A549 (cell line): ENCODE measurements around the gene ABHD12.

Experiments
- CHD2 ChIP-seq: fragments of 150-350 bp; IDR thresholded peaks from 2 replicates; pipeline ENCODE4 v1.6.1; 2014; ENCODE audit warnings: low read length; ENCODE audit not compliant: partially characterized antibody
- MYC ChIP-seq: IDR thresholded peaks from 2 replicates; pipeline ENCODE4 v1.6.1; 2012; ENCODE audit warnings: mild to moderate bottlenecking, inconsistent platforms, low read length, improper control_type of control experiment, borderline replicate concordance
- POLR2A ChIP-seq: IDR thresholded peaks from 2 replicates; pipeline ENCODE4 v1.6.1; 2012; ENCODE audit warnings: mild to moderate bottlenecking, low read length
- REST ChIP-seq: fragments of 200-600 bp; sonication (generic); IDR thresholded peaks from 2 replicates; pipeline ENCODE4 v1.6.1; 2016; ENCODE audit warnings: antibody characterized with exemption, mild to moderate bottlenecking, moderate library complexity
- TF ChIP-seq, protein P1 (sequence below): fragments of >200 bp; sonication (Bioruptor Twin); formaldehyde crosslinking; IDR thresholded peaks from 3 replicates; pipeline ENCODE4 v1.5.1; 2016
- TF ChIP-seq, protein P2 (sequence below): IDR thresholded peaks from 2 replicates; pipeline ENCODE4 v1.6.1; 2012

- TF ChIP-seq, protein P1, sequence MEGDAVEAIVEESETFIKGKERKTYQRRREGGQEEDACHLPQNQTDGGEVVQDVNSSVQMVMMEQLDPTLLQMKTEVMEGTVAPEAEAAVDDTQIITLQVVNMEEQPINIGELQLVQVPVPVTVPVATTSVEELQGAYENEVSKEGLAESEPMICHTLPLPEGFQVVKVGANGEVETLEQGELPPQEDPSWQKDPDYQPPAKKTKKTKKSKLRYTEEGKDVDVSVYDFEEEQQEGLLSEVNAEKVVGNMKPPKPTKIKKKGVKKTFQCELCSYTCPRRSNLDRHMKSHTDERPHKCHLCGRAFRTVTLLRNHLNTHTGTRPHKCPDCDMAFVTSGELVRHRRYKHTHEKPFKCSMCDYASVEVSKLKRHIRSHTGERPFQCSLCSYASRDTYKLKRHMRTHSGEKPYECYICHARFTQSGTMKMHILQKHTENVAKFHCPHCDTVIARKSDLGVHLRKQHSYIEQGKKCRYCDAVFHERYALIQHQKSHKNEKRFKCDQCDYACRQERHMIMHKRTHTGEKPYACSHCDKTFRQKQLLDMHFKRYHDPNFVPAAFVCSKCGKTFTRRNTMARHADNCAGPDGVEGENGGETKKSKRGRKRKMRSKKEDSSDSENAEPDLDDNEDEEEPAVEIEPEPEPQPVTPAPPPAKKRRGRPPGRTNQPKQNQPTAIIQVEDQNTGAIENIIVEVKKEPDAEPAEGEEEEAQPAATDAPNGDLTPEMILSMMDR, result no peak
- TF ChIP-seq POLR2A (no peak), MYC (no peak), REST (no peak), CHD2 (no peak)
- TF ChIP-seq, protein P2, sequence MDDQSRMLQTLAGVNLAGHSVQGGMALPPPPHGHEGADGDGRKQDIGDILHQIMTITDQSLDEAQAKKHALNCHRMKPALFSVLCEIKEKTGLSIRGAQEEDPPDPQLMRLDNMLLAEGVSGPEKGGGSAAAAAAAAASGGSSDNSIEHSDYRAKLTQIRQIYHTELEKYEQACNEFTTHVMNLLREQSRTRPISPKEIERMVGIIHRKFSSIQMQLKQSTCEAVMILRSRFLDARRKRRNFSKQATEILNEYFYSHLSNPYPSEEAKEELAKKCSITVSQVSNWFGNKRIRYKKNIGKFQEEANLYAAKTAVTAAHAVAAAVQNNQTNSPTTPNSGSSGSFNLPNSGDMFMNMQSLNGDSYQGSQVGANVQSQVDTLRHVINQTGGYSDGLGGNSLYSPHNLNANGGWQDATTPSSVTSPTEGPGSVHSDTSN, result no peak
Observed at GRCh38 chr20:25297141-25297905, 93.3 kb downstream of the ABHD12 start.
